Stimulated activated CD8-positive, alpha-beta memory T cell treated with anti-CD3 and anti-CD28 coated beads, Interleukin-12 subunit alpha, Interleukin-12 subunit beta, amount 100 ng/mL, for 24 hours (primary cell): Measurements from ENCODE around the gene CRX.
"Not testable (repeated sequence)": the region's sequence is repeated elsewhere in the genome, so short reads cannot be mapped to it uniquely, and the experiment has no call there.

Source experiments
- DNase-seq: peaks from one replicate; pipeline ENCODE4 v3.0.0-alpha.2; 2020; ENCODE audit errors: extremely low read depth

CRX gene

DNA sequence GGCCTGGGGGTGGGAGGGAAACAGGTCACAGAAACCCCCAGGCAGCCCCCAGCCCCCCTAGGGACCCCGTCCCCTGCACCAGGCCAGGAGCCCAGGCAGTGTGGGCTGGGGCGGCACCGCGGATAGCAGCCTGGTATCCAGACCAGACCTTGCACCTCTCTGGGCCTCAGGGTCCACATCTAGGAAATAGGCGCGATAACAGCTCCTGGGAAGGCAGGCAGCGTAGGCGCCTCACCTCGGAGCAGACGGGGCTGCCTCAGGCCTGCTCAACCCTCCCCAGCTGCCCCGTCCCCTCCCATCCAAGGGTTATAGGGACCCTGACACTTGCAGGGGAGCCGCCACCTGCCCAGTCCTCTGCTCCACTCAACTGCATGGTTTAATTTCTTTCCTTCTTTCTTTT is 18.1 kb upstream of the CRX start:
- DNase-seq = not testable (repeated sequence)

- DNase-seq = not testable (repeated sequence)
These were observed 17.3 kb upstream of the CRX start, which contains the start of gene TPRX1 for GRCh38 chr19:47804451-47804850. Gene TPRX1, minus strand, starts transcription at chr19:47804551. Its CDS starts 12 bp downstream, at chr19:47804539.

DNA sequence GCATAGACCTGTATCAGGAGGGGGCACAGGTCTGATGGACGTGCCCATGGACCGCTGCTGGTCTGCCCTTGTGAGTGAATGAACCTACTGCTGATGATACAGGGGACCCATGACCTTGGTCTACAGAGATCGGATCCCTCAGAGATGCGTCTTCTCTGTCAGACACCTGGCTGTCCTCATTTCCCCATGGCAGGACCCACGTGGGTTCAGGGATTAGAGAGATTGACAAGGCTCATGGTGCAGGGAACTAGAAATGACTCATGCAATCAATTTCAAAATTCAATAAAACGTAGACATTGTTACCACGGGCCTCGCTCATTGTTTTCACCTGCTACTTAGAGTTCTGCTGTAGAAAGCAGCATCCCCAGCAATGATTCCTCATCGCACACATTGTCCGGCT is 16.4 kb upstream of the CRX start:
- DNase-seq = no peak

GRCh38 chr19:47806435-47806834 is 15.3 kb upstream of the CRX start:
- no peak for DNase-seq

- peak; percentile 49 for DNase-seq
These were observed 8.3 kb upstream of the CRX start for GRCh38 chr19:47813304-47813994.

GRCh38 chr19:47813995-47814328 is 7.8 kb upstream of the CRX start:
- DNase-seq = no peak

GRCh38 chr19:47816270-47816669 is 5.5 kb upstream of the CRX start:
- DNase-seq = not testable (repeated sequence)

DNA sequence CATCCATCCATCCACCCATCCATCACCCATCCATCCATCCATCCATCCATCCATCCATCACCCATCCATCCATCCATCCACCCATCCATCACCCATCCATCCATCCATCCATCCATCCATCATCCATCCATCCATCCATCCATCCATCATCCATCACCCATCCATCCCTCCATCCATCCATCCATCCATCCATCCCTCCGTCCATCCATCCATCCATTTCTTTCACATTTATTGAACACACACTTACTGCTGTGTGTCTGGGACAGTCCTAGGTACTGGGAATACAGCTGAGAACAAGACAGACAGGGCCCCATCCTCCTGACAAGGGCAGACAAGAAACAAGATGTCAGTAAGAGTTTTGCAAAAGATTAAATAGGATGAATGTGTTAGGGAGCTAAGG is 3.5 kb upstream of the CRX start:
- not testable (repeated sequence) for DNase-seq

- DNase-seq = no peak
These were observed 1.9 kb upstream of the CRX start for GRCh38 chr19:47819858-47820257.

DNA sequence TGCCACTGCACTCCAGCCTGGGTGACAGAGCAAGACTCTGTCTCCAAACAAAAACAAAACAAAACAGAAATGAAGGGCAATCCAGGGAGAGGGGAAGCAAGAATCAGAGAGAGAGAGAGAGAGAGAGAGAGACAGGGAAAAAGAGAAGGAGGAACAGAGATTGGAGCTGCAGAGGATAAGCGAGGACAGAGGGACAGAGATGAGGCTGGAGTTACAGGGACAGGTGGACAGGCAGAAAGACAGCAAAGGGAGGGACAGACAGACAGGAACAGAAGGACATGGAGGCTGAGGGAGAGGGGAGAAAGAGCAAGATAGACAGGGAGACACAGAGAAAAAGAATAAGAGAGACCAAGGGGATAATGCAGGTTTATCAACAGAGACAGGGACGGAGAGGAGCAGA is 1.3 kb upstream of the CRX start:
- no peak for DNase-seq

DNA sequence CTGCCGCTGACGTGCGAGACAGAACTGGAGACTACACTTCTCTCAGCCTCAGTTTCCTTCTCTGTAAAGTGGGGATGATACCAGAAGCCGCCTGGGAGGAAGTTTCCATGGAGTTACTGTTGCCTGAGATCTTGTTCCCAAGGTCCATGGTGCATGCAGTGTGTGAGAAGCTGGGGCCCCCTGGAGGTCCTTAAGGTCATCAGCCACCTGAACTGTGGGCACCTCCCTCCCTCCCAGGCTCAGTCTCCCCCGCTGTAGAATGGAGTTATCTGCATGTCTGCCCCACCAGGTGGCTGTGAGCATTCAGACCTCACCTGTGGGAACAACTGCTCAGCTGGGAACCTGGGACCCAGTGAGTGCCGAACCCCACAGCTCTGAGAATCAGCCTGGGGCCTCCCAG is 2.7 kb downstream of the CRX start:
- no peak for DNase-seq

DNA sequence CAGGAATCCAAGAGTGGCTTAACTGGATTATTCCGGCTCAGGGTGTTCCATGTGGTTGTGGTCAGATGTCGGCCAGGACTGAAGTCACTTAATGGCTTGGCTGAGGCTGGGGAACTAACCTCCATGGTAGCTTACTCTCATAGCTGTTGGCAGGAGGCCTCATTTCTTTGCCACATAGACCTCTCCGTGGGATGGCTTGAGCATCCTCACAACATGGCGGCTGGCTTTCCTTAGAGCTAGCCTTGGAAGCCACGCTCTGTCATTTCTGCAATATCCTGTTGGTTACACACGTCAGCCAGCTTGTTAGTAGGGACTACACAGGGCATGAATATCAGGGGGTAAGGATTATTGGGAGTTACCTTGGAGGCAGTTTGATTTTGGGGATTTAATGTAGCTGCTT is 5.1 kb downstream of the CRX start:
- no peak for DNase-seq

DNA sequence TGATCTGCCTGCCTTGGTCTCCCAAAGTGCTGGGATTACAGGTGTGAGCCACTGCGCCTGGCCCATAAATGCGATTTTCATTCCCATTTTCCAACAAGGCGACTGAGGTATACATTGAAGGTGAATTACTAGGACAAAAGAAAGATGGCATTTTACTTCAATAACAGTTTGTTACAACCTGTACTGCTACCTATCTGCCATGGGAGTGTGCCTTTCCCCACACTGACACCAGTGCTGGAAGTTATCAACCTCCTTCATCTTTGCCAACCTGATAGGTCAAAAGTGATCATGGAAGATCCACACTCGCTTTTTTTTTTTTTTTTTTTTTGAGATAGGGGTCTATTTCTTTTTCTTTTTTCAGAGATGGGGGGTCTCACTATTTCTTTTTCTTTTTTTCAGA is 11.0 kb downstream of the CRX start:
- no peak for DNase-seq

DNA sequence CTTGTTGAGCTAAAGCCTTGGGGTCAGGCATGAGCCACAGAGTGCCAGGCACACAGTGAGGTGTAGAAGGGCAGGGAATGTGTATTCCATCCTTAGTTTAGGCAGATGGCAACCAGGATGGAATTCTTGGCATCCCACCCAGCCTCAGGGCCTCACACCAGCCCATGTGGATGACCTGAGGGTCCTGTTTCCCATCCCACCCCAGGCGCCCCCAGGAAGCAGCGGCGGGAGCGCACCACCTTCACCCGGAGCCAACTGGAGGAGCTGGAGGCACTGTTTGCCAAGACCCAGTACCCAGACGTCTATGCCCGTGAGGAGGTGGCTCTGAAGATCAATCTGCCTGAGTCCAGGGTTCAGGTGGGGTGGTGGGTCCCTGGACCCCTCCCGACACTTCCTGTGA is 14.3 kb downstream of the CRX start:
- no peak for DNase-seq

DNA sequence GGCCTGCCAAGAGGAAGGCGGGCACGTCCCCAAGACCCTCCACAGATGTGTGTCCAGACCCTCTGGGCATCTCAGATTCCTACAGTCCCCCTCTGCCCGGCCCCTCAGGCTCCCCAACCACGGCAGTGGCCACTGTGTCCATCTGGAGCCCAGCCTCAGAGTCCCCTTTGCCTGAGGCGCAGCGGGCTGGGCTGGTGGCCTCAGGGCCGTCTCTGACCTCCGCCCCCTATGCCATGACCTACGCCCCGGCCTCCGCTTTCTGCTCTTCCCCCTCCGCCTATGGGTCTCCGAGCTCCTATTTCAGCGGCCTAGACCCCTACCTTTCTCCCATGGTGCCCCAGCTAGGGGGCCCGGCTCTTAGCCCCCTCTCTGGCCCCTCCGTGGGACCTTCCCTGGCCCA is 17.7 kb downstream of the CRX start:
- no peak for DNase-seq

- DNase-seq = no peak
These were observed 18.2 kb downstream of the CRX start for GRCh38 chr19:47839913-47840312.

GRCh38 chr19:47842941-47843340 is 21.2 kb downstream of the CRX start:
- no peak for DNase-seq

DNA sequence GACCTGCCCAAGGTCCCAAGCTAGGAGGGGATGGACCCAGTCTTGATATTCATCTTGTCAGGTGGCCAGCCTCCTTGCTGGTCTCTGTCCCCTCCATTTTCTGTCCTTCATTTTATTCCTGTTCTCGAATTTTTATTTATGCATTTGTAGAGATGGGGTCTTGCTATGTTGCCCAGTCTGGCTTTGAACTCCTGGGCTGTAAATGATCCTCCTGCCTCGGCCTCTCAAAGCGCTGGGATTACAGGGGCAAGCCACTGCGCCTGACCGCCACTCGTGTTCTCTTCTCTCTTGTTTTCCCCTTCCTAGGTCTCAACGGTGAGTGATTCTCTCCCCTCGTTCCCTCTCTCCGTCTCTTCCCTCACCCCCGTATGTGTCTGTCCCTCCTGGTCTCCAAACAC is 26.7 kb downstream of the CRX start:
- DNase-seq = no peak

DNA sequence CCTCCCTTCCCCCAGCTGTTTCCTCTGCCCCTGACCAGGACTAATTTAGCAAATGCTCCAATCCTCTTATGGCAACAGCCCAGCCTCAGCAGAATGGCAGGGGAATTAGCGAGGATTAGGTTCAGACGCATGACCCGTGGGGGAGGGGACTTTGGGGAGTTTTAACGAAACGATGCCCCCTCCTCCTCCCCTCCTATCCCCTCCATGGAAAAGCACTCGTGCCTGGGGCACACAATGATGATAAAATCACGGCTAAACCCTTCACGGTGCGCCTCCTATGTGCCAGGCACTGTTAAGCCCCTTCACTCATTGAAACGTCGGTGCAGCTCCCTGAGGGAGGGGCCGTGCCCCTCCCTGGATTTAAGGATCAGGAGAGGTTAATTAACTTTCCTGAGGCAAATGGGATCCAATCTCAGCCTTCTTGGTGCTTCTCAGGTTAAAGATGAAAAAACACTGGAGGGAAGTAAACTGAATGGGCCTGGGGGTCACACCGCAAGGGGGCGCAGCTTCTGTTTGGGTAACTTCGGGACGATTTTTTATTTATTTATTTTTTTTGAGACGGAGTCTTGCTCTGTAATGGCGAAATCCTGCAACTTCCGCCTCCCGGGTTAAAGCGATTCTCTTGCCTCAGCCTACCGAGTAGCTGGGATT is 27.2 kb downstream of the CRX start:
- DNase-seq = no peak

DNA sequence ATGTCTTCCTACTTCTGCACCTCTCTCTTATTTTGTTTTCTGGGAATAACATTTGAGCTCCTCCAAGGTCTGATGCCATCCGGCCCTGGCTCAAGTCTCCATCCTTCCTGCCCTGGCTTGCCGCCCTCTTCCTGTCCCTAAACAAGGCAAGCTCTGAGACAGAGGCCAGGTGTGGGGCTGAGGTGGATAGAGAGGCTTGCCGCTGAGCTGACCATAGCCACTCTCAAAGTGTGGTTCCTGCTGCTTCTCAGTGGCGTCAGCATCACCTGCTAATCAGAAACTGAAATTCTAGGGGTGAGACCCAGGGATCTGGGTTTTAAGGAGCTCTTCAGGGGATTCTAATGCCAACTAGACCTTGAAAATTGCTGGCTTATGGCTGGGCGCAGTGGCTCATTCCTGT is 31.3 kb downstream of the CRX start:
- DNase-seq = no peak

DNA sequence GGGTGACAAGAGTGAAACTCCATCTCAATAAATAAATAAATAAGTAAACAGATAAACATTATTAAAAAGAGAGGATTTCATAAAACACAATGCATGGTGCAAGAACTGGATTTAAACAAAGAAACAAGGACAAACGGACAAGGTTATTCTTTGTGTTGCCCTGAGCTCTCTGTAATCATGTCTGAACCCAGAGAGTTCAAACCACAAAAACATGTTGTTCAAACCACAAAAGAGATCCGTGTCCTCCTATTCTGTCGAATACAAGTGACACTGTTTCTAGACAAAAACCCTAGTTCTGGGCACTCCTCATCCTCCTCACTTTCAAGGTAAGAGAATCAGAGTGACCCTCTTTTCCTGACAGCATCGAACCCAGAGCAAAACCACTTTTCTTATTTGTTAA is 32.7 kb downstream of the CRX start:
- DNase-seq = no peak

GRCh38 chr19:47858231-47858630 is 36.5 kb downstream of the CRX start:
- DNase-seq = not testable (repeated sequence)

GRCh38 chr19:47858646-47859285 is 37.0 kb downstream of the CRX start, which contains the start of gene TPRX2:
Gene TPRX2, plus strand, starts transcription at chr19:47859235. Its CDS starts 12 bp downstream, at chr19:47859247.
- not testable (repeated sequence) for DNase-seq
